ENCODE measurements around the gene BCL6. TPM values are rescaled to one million over a fixed set of nuclear protein-coding genes. Genes with fewer than 3 reads are reported as not detected.

BCL6 gene
- total and polyA plus RNA-seq, 10 of the 15 experiments (the other 5 are each of a cell fraction or from before 2014, with no cell fraction given), result 0.04 to 0.85 (median 0.15) TPM

DNA sequence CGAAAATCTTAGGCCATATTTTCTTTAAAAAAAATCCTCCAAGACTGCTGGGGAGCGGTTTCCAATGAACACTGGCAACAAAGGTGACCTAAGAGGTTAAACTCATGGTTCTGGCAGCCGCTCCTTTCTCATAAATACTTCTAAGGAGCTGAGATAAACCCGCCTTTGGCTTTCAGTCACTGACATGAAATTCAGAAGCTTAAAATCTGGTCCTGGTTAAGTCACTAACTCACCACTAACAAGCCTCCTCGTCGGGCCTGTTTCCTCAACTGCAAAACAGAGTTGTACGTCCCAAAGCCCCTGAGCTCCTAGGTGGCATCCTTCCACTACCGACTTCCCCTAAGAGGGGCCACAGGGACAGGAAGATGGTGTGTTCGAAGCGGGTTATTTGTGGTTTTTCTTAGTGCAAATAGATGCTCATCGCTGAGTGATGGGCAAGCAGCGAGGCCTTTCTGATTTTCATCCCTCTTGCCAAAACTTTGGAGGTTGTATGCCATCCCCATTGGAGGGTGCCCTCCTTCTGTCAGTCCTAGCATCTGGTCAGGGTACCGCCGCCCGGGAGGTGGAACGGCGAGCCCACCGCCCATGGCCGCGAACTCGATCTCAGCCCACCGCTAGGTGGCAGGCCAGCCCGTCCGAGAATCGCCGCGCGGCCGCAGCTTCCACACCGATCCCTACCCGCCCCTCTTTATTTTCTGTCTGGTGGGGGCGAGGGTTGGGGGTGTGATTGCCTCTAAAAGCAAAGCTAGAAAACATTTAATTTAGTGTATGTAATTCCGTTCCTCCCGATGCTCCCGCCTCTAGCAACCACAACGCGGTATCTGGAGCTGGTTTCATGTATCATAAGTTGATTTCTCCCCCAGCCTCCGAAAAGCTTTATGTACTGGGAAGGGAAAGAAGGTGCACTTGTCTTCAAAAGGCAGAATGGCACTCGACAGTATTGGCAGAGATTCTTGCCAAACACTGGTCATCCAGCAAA, 4.6 kb downstream of the BCL6 start:
- H3K36me3 ChIP-seq (ENCODE audit: control insufficient read depth in 2 of 2, insufficient read depth in 2 of 2, low read length in 1 of 2), result no peaks in the 10 kb centered on the region
- H3K27me3 ChIP-seq (replicated peaks in 1 of 2; ENCODE audit: control insufficient read depth in 2 of 2, insufficient read depth in 2 of 2, low read length in 1 of 2), result peaks cover 22 to 26% of the 10 kb centered on the region in 2 experiments
- H2AFZ ChIP-seq (ENCODE audit: control insufficient read depth, low read depth, low read length), result no peak overlapping the region
- peak overlapping the region; percentile 83 for H3K4me2 ChIP-seq (ENCODE audit: control insufficient read depth, insufficient read depth)
- ATAC-seq (peak; percentile 39), DNase-seq (ENCODE audit: low read depth, low spot score) (no peak), FAIRE-seq (no peak)
- H3K27ac ChIP-seq (ENCODE audit: control insufficient read depth, insufficient read depth), result no peak overlapping the region
- in situ Hi-C loops (cut with MboI), result loop anchor here (5.0 kb wide), 2 partner anchors 1012 to 1212 kb away; no protein-coding TSS in a partner anchor
- H3K4me3 ChIP-seq, result peak overlapping the region; percentile 50
- H3K4me1 ChIP-seq (ENCODE audit: control insufficient read depth, insufficient read depth, low read length), result no peaks in the 10 kb centered on the region; the same call in 1 of the 2 replicates
- RAD21 ChIA-PET (ENCODE audit: unreplicated experiment), result interaction anchor here (0.6 to 7.2 kb wide), 27 partner anchors 9 to 1532 kb away, joined by 3 to 130 read pairs (median 3); no protein-coding TSS in a partner anchor
- no TSS peak for BruUV-seq (replicated peaks)
- SMC1A ChIA-PET (ENCODE audit: uncharacterized antibody, unreplicated experiment), result interaction anchor here (0.6 to 4.2 kb wide), 34 partner anchors 10 to 1301 kb away, joined by 3 to 118 read pairs (median 3); no protein-coding TSS in a partner anchor
- WGBS (ENCODE audit: insufficient coverage, insufficient replicate concordance, low lambda C conversion rate, missing lambda C conversion rate), result under 1% methylated on average over 39 of the region's 39 CpGs
- CTCF ChIA-PET, result interaction anchor here (0.5 to 9.7 kb wide), 151 partner anchors 8 to 1581 kb away, joined by 3 to 437 read pairs (median 4); no protein-coding TSS in a partner anchor
- no peaks in the 10 kb centered on the region for H3K9me3 ChIP-seq (replicated peaks; ENCODE audit: control insufficient read depth, insufficient read depth, low read length)
- H3K79me2 ChIP-seq (ENCODE audit: control insufficient read depth, insufficient read depth, low read length), result no peaks in the 10 kb centered on the region
- intact Hi-C loops (cut with micrococcal nuclease; ENCODE audit: unreplicated experiment), result loop anchor here (1.0 to 10.0 kb wide), 11 partner anchors 234 to 1406 kb away; no protein-coding TSS in a partner anchor
- no peaks in the 10 kb centered on the region for H4K20me1 ChIP-seq (ENCODE audit: control insufficient read depth, insufficient read depth)
- POLR2A ChIA-PET, result interaction anchor here (1.5 kb wide), 1 partner anchor 1211 kb away, joined by 3 read pairs; no protein-coding TSS in a partner anchor
- no peak overlapping the region for H3K9ac ChIP-seq (ENCODE audit: control insufficient read depth, insufficient read depth, low read length)
- TF ChIP-seq YY1 (IDR thresholded peaks at IDR 0.05; ENCODE audit: low read depth, low read length) (peak; percentile 72; the same call in 1 of the 2 replicates), CHD4 (IDR thresholded peaks at IDR 0.05) (no peak), TCF3 (IDR thresholded peaks at IDR 0.05; ENCODE audit: borderline replicate concordance, insufficient read depth, low read depth, low read length) (no peak), BRCA1 (IDR thresholded peaks at IDR 0.05; ENCODE audit: low read depth, low read length) (no peak), POLR2AphosphoS2 (IDR thresholded peaks at IDR 0.05; ENCODE audit: low read depth, low read length) (no peak), JUNB (IDR thresholded peaks at IDR 0.05) (no peak)
- TF ChIP-seq, protein P1, sequence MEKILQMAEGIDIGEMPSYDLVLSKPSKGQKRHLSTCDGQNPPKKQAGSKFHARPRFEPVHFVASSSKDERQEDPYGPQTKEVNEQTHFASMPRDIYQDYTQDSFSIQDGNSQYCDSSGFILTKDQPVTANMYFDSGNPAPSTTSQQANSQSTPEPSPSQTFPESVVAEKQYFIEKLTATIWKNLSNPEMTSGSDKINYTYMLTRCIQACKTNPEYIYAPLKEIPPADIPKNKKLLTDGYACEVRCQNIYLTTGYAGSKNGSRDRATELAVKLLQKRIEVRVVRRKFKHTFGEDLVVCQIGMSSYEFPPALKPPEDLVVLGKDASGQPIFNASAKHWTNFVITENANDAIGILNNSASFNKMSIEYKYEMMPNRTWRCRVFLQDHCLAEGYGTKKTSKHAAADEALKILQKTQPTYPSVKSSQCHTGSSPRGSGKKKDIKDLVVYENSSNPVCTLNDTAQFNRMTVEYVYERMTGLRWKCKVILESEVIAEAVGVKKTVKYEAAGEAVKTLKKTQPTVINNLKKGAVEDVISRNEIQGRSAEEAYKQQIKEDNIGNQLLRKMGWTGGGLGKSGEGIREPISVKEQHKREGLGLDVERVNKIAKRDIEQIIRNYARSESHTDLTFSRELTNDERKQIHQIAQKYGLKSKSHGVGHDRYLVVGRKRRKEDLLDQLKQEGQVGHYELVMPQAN (conservative IDR thresholded peaks at IDR 0.05), result no peak
- TF ChIP-seq, protein P2, sequence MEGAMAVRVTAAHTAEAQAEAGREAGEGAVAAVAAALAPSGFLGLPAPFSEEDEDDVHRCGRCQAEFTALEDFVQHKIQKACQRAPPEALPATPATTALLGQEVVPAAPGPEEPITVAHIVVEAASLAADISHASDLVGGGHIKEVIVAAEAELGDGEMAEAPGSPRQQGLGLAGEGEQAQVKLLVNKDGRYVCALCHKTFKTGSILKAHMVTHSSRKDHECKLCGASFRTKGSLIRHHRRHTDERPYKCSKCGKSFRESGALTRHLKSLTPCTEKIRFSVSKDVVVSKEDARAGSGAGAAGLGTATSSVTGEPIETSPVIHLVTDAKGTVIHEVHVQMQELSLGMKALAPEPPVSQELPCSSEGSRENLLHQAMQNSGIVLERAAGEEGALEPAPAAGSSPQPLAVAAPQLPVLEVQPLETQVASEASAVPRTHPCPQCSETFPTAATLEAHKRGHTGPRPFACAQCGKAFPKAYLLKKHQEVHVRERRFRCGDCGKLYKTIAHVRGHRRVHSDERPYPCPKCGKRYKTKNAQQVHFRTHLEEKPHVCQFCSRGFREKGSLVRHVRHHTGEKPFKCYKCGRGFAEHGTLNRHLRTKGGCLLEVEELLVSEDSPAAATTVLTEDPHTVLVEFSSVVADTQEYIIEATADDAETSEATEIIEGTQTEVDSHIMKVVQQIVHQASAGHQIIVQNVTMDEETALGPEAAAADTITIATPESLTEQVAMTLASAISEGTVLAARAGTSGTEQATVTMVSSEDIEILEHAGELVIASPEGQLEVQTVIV (IDR thresholded peaks at IDR 0.05; ENCODE audit: borderline replicate concordance, partially characterized antibody), result no peak
- TF ChIP-seq, protein P3, sequence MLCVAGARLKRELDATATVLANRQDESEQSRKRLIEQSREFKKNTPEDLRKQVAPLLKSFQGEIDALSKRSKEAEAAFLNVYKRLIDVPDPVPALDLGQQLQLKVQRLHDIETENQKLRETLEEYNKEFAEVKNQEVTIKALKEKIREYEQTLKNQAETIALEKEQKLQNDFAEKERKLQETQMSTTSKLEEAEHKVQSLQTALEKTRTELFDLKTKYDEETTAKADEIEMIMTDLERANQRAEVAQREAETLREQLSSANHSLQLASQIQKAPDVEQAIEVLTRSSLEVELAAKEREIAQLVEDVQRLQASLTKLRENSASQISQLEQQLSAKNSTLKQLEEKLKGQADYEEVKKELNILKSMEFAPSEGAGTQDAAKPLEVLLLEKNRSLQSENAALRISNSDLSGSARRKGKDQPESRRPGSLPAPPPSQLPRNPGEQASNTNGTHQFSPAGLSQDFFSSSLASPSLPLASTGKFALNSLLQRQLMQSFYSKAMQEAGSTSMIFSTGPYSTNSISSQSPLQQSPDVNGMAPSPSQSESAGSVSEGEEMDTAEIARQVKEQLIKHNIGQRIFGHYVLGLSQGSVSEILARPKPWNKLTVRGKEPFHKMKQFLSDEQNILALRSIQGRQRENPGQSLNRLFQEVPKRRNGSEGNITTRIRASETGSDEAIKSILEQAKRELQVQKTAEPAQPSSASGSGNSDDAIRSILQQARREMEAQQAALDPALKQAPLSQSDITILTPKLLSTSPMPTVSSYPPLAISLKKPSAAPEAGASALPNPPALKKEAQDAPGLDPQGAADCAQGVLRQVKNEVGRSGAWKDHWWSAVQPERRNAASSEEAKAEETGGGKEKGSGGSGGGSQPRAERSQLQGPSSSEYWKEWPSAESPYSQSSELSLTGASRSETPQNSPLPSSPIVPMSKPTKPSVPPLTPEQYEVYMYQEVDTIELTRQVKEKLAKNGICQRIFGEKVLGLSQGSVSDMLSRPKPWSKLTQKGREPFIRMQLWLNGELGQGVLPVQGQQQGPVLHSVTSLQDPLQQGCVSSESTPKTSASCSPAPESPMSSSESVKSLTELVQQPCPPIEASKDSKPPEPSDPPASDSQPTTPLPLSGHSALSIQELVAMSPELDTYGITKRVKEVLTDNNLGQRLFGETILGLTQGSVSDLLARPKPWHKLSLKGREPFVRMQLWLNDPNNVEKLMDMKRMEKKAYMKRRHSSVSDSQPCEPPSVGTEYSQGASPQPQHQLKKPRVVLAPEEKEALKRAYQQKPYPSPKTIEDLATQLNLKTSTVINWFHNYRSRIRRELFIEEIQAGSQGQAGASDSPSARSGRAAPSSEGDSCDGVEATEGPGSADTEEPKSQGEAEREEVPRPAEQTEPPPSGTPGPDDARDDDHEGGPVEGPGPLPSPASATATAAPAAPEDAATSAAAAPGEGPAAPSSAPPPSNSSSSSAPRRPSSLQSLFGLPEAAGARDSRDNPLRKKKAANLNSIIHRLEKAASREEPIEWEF (IDR thresholded peaks at IDR 0.05; ENCODE audit: insufficient replicate concordance, low read depth, low read length), result no peak
